CD4-positive, alpha-beta T cell treated with Interferon gamma for 1 hour (primary cell): ENCODE measurements around the gene INHBE.
A peak's percentile ranks its signal among the peaks of the same experiment; 100 is the strongest.
"Not testable (repeated sequence)": the region's sequence is repeated elsewhere in the genome, so short reads cannot be mapped to it uniquely, and the experiment has no call there.

ENCODE experiments used
- DNase-seq: peaks from one replicate; pipeline ENCODE4 v3.0.0-alpha.2; 2020

INHBE gene

GRCh38 chr12:57476993-57477709 lies 22.0 kb downstream of the INHBE start:
- DNase-seq = no peak

GRCh38 chr12:57477710-57478681 lies 22.9 kb downstream of the INHBE start:
- peak; percentile 68 for DNase-seq

GRCh38 chr12:57479043-57479375 lies 23.9 kb downstream of the INHBE start:
- no peak for DNase-seq

- peak; percentile 78 for DNase-seq
Measured at GRCh38 chr12:57479376-57480115, 24.4 kb downstream of the INHBE start, which contains the start of gene ARHGAP9. ARHGAP9 (minus strand) TSS chr12:57479866; CDS start chr12:57479406, 460 bp downstream.

- DNase-seq = no peak
Measured at GRCh38 chr12:57481671-57482070, 26.6 kb downstream of the INHBE start.

GRCh38 chr12:57483466-57483865 lies 28.4 kb downstream of the INHBE start:
- no peak for DNase-seq

- no peak for DNase-seq
Measured at GRCh38 chr12:57485695-57486094, 30.6 kb downstream of the INHBE start.

- DNase-seq = no peak
Measured at GRCh38 chr12:57487055-57487596, 32.0 kb downstream of the INHBE start.

GRCh38 chr12:57487597-57488401 lies 32.7 kb downstream of the INHBE start, which contains the start of gene MARS1:
MARS1 (plus strand) TSS chr12:57488068; CDS start chr12:57488091, 23 bp downstream.
- DNase-seq = peak; percentile 93

GRCh38 chr12:57488402-57489156 lies 33.5 kb downstream of the INHBE start:
- DNase-seq = no peak

- DNase-seq = no peak
Measured at GRCh38 chr12:57489157-57489641, 34.1 kb downstream of the INHBE start.

GRCh38 chr12:57490126-57490525 lies 35.0 kb downstream of the INHBE start:
- DNase-seq = no peak

GRCh38 chr12:57491393-57492280 lies 36.5 kb downstream of the INHBE start:
- DNase-seq = no peak

- not testable (repeated sequence) for DNase-seq
Measured at GRCh38 chr12:57495051-57495701, 40.1 kb downstream of the INHBE start.

- no peak for DNase-seq
Measured at GRCh38 chr12:57496822-57497221, 41.7 kb downstream of the INHBE start.

GRCh38 chr12:57497223-57498131 lies 42.4 kb downstream of the INHBE start:
- DNase-seq = no peak

GRCh38 chr12:57498132-57498502 lies 43.0 kb downstream of the INHBE start:
- DNase-seq = no peak

- DNase-seq = no peak
Measured at GRCh38 chr12:57498571-57498970, 43.5 kb downstream of the INHBE start.
